Thyroid gland (tissue), 4 donors: ENCODE results near the gene DYNLT5.

Source experiments
- CTCF ChIP-seq, 6 experiments: fragments of 200-600 bp in 3 of 6; fragments of 450-650 bp in 3 of 6; sonication (generic) in 3 of 6; IDR thresholded peaks; one replicate each; pipeline ENCODE4 v1.5.1; 2016 to 2019; ENCODE audit warnings: antibody characterized with exemption in 6 of 6, mild to moderate bottlenecking in 2 of 6, inconsistent platforms in 1 of 6, moderate library complexity in 1 of 6
- POLR2A ChIP-seq, 2 donors: fragments of 450-650 bp; IDR thresholded peaks; one replicate each; pipeline ENCODE4 v1.6.1; 2017; ENCODE audit warnings: antibody characterized with exemption in 2 of 2, mild to moderate bottlenecking in 2 of 2, moderate library complexity in 1 of 2

DNA sequence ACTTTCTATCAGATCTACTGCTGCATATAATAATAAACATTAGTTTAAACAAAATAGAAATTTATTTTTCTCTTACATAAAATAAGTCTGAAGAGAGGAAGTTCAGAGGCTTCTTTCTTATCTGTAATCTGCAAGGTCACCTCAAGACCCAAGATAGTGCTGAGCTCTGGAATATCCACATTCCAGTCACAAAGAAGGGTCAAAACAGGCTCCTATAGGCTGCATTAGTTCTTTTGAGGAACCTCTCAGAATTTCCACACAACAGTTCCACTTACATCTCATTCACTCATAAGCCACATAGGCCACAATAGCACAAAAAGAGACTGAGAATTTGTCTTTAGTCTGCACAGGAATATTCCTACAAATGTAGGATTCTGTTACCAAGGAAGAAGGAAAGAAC lies 15.4 kb downstream of the DYNLT5 start:
- TF ChIP-seq POLR2A (IDR thresholded peaks at IDR 0.05) (no peak), CTCF (IDR thresholded peaks at IDR 0.05) (no peak)
